Chondrocyte (in vitro differentiated cells): Measurements from ENCODE around the gene PIK3R3. TPM values are rescaled to one million over a fixed set of nuclear protein-coding genes. Genes with fewer than 3 reads are reported as not detected.
A peak's percentile ranks its signal among the peaks of the same experiment; 100 is the strongest.

Experiments
- DNase-seq: peaks from one replicate; pipeline ENCODE4 v3.0.0; 2021; ENCODE audit warnings: mixed read lengths, low spot score
- H3K27ac Mint-ChIP-seq: one replicate; pipeline ENCODE4 v1.8.0; 2021; ENCODE audit warnings: mild to moderate bottlenecking, moderate library complexity, mixed read lengths; ENCODE audit not compliant: unreplicated experiment
- H3K27me3 Mint-ChIP-seq: 2 replicates; pipeline ENCODE4 v1.8.0; 2021; ENCODE audit warnings: low read depth, mixed read lengths
- H3K36me3 Mint-ChIP-seq: 2 replicates; pipeline ENCODE4 v1.8.0; 2021; ENCODE audit warnings: low read depth, mixed read lengths
- H3K4me1 Mint-ChIP-seq: 2 replicates; pipeline ENCODE4 v1.8.0; 2021; ENCODE audit warnings: low read depth, mild to moderate bottlenecking, mixed read lengths
- H3K4me3 Mint-ChIP-seq: one replicate; pipeline ENCODE4 v1.8.0; 2021; ENCODE audit warnings: mild to moderate bottlenecking, moderate library complexity, mixed read lengths; ENCODE audit not compliant: unreplicated experiment
- H3K9me3 Mint-ChIP-seq: 2 replicates; pipeline ENCODE4 v1.8.0; 2021; ENCODE audit warnings: low read depth, mixed read lengths
- long read RNA-seq: library from polyadenylated mRNA; stranded (forward); transcript quantifications from one replicate; pipeline ENCODE4 v2.0.0, GENCODE V29; 2021
- total RNA-seq: library from RNA; stranded (reverse); gene quantifications from 3 replicates; pipeline ENCODE4 v1.2.1, GENCODE V29; 2021
- TF ChIP-seq, protein P1 (sequence below): fragments of 200-600 bp; sonication (generic); IDR thresholded peaks from 2 replicates; pipeline ENCODE4 v1.5.0; 2021; ENCODE audit warnings: antibody characterized with exemption, mild to moderate bottlenecking, moderate library complexity

Gene PIK3R3
- total RNA-seq: 21.1 to 36.3 TPM (median 23.4 TPM) in 3 replicates
- long read RNA-seq, full-length matches to known transcripts: 31 of 33 reads
- long read RNA-seq, partial matches to known transcripts: 0 of 33 reads
- long read RNA-seq, other reads (novel, unspliced or antisense): 2 of 33 reads

DNA sequence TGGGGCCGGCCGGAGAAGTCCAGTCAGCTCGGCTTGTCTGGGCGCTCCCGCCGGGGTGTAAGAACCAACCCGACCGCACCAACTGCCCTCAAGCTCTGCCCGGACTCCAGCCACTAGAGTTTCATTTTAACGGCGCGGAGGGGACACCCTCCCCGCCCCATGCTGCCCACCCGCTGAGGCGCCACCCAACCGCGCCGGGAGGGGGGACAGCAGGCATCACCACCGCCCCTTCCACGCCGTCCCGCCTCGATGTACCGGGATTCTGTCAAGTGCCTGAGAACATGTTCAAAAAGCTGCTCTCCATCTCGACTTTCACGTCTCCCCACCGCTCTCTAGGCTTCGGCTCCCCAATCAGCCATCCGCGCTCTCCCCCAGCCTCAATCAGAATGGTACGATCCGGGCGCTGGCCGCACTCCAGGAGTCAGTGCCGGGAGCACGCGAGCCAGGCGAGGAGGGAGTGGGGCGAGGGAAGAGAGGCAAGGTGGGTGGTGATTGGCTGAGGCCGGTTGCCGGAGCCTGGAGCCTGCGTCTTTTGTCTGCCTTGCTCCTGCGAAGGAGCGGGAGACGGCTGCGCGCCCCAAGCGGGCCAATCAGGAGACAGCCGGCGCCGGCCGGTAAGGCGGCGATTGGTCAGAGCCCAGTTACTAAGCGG is at the start of gene PIK3R3:
TSS of gene PIK3R3 (minus strand) at position 101 of the 652 bp plus-strand sequence. CDS start 677 bp downstream, outside the sequence.
- Mint-ChIP-seq H3K27ac (peak within 1 kb of the TSS; percentile 100), H3K27me3 (no peaks in the 10 kb centered on the region), H3K4me3 (peak within 1 kb of the TSS; percentile 96), H3K36me3 (no peaks in the 10 kb centered on the region), H3K9me3 (no peaks in the 10 kb centered on the region), H3K4me1 (peaks cover 75% of the 10 kb centered on the region)
- TF ChIP-seq, protein P1, sequence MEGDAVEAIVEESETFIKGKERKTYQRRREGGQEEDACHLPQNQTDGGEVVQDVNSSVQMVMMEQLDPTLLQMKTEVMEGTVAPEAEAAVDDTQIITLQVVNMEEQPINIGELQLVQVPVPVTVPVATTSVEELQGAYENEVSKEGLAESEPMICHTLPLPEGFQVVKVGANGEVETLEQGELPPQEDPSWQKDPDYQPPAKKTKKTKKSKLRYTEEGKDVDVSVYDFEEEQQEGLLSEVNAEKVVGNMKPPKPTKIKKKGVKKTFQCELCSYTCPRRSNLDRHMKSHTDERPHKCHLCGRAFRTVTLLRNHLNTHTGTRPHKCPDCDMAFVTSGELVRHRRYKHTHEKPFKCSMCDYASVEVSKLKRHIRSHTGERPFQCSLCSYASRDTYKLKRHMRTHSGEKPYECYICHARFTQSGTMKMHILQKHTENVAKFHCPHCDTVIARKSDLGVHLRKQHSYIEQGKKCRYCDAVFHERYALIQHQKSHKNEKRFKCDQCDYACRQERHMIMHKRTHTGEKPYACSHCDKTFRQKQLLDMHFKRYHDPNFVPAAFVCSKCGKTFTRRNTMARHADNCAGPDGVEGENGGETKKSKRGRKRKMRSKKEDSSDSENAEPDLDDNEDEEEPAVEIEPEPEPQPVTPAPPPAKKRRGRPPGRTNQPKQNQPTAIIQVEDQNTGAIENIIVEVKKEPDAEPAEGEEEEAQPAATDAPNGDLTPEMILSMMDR: no peak
- DNase-seq: peak; percentile 100

GRCh38 chr1:46181343-46182260 is 49.2 kb upstream of the PIK3R3 start:
- no peak for DNase-seq
- H3K4me3 Mint-ChIP-seq: no peak overlapping the region
- TF ChIP-seq, protein P1: no peak

DNA sequence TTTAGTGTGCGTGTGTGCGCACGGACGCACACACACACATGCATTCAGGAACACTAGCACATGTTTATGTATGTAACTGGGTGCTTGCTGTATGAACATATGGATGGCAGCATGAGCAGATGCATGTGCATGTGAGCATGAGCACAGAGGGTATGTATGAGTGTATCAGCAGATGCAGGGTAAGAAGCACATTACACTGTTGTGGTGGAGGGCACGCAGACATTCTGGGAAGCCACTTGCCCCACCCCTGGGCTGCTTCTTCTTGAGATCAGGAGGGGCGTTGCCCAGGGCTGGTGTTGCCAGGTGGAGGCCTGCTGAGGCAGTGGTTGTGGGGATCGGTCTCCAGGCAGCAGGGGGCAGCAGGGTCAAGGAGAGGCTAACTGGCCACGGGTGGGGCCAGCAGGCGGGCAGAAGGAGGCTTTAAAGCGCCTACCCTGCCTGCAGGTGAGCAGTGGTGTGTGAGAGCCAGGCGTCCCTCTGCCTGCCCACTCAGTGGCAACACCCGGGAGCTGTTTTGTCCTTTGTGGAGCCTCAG is 47.7 kb upstream of the PIK3R3 start:
- Mint-ChIP-seq H3K9me3 (no peaks in the 10 kb centered on the region), H3K27me3 (no peaks in the 10 kb centered on the region), H3K4me1 (peaks cover 36% of the 10 kb centered on the region), H3K27ac (no peak overlapping the region), H3K4me3 (no peak overlapping the region), H3K36me3 (no peaks in the 10 kb centered on the region)
- TF ChIP-seq, protein P1: no peak
- no peak for DNase-seq

More at GRCh38 chr1:46181343-46182260, 49.2 kb upstream of the PIK3R3 start:
- Mint-ChIP-seq H3K36me3 (no peaks in the 10 kb centered on the region), H3K4me1 (peaks cover 39% of the 10 kb centered on the region), H3K27me3 (no peaks in the 10 kb centered on the region), H3K27ac (peak overlapping the region; percentile 81), H3K9me3 (no peaks in the 10 kb centered on the region)

DNA sequence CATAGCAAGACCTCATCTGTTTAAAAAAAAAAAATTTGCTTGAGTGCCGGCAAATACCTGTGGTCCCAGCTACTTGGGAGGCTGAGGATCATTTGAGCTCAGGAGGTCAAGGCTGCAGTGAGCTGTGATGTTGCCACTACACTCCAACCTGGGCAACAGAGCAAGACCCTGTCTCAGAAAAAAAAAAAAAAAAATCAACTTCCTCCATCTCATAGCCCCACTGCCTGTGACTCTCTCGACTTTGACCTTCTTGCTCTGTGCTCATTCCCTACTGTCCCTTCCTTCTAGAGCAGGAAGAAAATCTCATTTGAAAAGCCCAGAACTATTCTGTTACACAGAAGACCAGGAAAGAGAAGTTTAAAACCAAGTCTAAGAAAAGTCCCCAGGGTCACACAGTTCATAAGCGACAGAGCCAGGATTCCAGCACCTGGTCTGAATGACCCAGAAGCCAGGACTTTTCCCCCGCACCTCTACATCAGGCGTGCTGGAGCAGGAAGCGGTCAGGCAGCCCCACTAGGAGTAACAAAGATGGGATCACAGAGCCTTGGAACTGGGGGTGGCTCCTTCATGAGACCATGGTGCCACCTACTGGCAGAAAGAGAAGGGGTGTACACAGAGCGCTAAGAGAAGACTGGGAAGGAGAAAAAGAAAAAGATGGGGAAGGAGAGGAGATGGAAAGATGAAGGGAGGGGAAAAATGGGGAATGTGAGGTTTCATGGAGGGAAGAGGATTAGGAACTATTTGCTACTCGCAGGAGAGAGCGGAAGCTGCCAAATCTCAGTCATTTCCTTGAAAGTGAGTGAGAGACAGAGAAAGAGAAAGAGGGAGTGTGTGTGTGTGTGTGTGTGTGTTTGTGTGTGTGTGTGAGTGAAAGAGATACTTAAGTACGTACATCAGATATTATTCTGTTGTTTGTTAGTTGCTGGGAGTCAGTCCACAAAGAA is 47.0 kb upstream of the PIK3R3 start:
- H3K4me3 Mint-ChIP-seq: no peak overlapping the region
- H3K36me3 Mint-ChIP-seq: no peaks in the 10 kb centered on the region
- DNase-seq: no peak
- no peak overlapping the region for H3K27ac Mint-ChIP-seq
- H3K27me3 Mint-ChIP-seq: no peaks in the 10 kb centered on the region
- peaks cover 29% of the 10 kb centered on the region for H3K4me1 Mint-ChIP-seq
- no peaks in the 10 kb centered on the region for H3K9me3 Mint-ChIP-seq
- TF ChIP-seq, protein P1: peak; percentile 93
